Osteoblast (primary cell): ENCODE results near the gene FOXD4L3. TPM values are rescaled to one million over a fixed set of nuclear protein-coding genes. Genes with fewer than 3 reads are reported as not detected.
"Not testable (repeated sequence)": the region's sequence is repeated elsewhere in the genome, so short reads cannot be mapped to it uniquely, and the experiment has no call there.

Source experiments
- DNase-seq: peaks from one replicate; pipeline ENCODE4 v3.0.0; 2011; ENCODE audit warnings: low spot score, mixed read lengths; ENCODE audit not compliant: insufficient read length; ENCODE audit errors: missing footprints
- H2AFZ ChIP-seq: 2 replicates; pipeline ENCODE4 v1.6.0; 2011; ENCODE audit warnings: mild to moderate bottlenecking, low read length
- H3K27ac ChIP-seq: 2 replicates; pipeline ENCODE4 v1.5.1; 2011; ENCODE audit warnings: mild to moderate bottlenecking, low read depth, low read length, moderate library complexity
- H3K27me3 ChIP-seq: 2 replicates; pipeline ENCODE4 v1.6.0; 2012; ENCODE audit warnings: mild to moderate bottlenecking, control low read depth, inconsistent platforms, low read length, moderate library complexity; ENCODE audit not compliant: insufficient read depth
- H3K36me3 ChIP-seq: 2 replicates; pipeline ENCODE4 v1.5.1; 2011; ENCODE audit warnings: mild to moderate bottlenecking, low read length, control low read depth, moderate library complexity; ENCODE audit not compliant: insufficient read depth
- H3K4me1 ChIP-seq: 2 replicates; pipeline ENCODE4 v1.5.1; 2011; ENCODE audit warnings: mild to moderate bottlenecking, low read length, control low read depth, moderate library complexity; ENCODE audit not compliant: insufficient read depth
- H3K4me2 ChIP-seq: 2 replicates; pipeline ENCODE4 v1.6.0; 2011; ENCODE audit warnings: mild to moderate bottlenecking, low read length; ENCODE audit not compliant: insufficient read depth
- H3K4me3 ChIP-seq: fragments of 200-600 bp; sonication (generic); 3 replicates; pipeline ENCODE4 v1.5.1; 2012; ENCODE audit warnings: mild to moderate bottlenecking, low read length, inconsistent platforms; ENCODE audit not compliant: insufficient read depth
- H3K79me2 ChIP-seq: 2 replicates; pipeline ENCODE4 v1.6.0; 2012; ENCODE audit warnings: mild to moderate bottlenecking, low read length, control low read depth, inconsistent platforms; ENCODE audit not compliant: insufficient read depth
- H3K9me3 ChIP-seq: 2 replicates; pipeline ENCODE4 v1.5.1; 2011; ENCODE audit warnings: low read depth, low read length, control low read depth
- H4K20me1 ChIP-seq: 2 replicates; pipeline ENCODE4 v1.6.0; 2012; ENCODE audit warnings: mild to moderate bottlenecking, low read length, control low read depth; ENCODE audit not compliant: insufficient read depth
- total RNA-seq: library from RNA; depleted of rRNA; stranded (reverse); fragments of >200 nt; gene quantifications from 2 replicates; pipeline ENCODE4 v1.2.3, GENCODE V29; 2012

FOXD4L3 gene
- total RNA-seq, 1 donor = not detected

DNA sequence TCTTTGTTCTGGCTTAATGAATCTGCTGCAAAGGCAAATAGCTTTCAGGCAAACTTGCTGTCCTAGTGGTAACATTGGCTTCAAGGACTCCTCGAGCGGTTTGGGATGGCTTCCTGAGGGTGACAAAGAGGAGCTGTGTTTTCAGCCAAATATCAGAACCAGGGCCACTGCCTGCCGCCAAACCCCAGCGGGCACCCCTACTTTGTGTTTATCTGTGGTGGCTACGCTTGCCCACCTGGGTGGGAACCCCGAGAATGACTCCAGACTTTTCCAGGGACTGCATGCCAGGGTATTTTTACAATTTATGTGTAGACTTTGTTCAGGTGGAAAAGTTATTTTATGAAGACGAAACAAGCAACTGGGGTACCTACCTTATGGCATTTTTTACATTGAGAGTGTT, 35.3 kb downstream of the FOXD4L3 start:
- not testable (repeated sequence) for DNase-seq, H3K27ac ChIP-seq, H3K27me3 ChIP-seq, H3K9me3 ChIP-seq, H4K20me1 ChIP-seq, H3K4me3 ChIP-seq, H3K4me1 ChIP-seq, H2AFZ ChIP-seq, H3K36me3 ChIP-seq, H3K79me2 ChIP-seq, H3K4me2 ChIP-seq

DNA sequence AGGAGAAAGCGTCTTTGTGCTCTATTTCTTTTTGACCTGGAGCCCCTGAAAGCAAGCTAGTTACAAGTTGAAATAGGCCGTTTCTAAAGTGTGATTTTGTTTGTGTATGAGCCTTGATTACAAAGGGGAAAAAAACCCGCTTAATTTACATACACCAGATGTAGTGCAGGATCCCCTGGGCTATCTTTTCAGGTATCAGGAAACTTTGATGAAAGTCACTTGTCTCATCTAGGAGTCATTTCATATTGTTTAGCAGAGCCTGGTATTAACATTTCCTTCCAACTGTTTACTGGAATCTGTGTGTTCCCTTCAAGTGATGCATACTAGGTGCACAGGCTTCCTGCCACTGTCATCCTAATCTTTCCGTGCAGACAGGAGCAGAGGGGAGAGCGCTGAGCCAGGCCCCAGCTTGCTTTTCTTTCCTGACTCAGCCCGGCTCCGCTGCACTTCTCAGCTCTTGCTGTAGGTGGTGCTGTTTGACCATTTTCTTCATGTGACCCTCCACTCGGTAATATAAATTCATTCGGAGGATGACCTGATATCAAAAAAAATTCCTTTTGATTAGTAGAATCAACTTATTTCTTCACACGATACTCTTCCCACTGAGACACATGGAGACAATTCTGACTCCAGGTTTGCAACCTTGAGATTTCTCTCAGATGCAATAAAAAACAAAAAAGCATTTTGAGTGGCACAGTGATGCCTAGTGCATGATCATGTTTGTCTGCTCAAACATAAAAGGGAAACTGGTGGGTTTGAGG, 39.8 kb downstream of the FOXD4L3 start:
- not testable (repeated sequence) for H3K4me2 ChIP-seq, DNase-seq, H3K27ac ChIP-seq

DNA sequence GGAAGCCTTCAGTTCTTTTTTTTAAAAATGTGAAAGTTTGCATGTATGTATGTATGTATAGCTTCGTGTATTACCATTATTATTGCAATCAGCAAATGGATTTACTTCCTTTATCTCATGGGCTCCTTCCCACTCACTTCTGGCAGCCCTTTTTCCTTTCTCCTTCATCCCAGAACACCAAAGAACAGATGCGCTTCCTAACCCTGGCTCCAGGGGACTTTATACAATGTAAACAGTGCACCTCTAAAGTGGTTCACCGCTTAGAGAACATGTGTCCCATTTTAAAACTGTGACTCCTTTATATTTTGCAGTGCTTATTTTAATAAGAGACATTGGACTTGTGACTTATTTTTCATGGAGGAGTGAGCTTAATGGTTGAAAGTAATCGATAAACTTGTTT, 40.6 kb downstream of the FOXD4L3 start:
- not testable (repeated sequence) for H2AFZ ChIP-seq, H3K27ac ChIP-seq

More for the DNA sequence above, 39.8 kb downstream of the FOXD4L3 start:
- H3K4me1 ChIP-seq, H3K27me3 ChIP-seq, H3K36me3 ChIP-seq, H3K9me3 ChIP-seq, H3K79me2 ChIP-seq, H3K4me3 ChIP-seq, H2AFZ ChIP-seq, H4K20me1 ChIP-seq: not testable (repeated sequence)

DNA sequence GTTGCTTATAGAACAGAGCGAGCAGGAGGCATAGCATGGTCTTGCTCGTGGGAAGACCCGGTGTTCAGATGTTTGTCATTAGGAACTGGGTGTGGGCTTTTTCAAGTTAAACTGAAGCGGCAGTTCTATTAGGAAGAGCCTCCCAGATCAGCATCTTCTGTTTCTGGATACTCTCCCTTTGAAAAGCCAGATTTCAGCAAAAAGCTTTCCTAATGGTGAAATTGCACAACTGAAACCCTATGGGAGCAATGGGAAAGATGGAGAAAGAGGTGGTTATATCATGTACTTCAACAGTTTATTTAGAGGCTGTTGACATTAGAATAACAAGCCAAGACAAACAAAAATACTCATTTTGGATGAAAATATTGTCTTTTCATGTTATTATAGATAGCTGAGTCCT, 41.3 kb downstream of the FOXD4L3 start:
- not testable (repeated sequence) for H3K27ac ChIP-seq, H3K4me1 ChIP-seq, H2AFZ ChIP-seq, H3K79me2 ChIP-seq, H3K4me3 ChIP-seq, H3K9me3 ChIP-seq, DNase-seq, H4K20me1 ChIP-seq, H3K36me3 ChIP-seq, H3K27me3 ChIP-seq, H3K4me2 ChIP-seq

More for the DNA sequence above, 40.6 kb downstream of the FOXD4L3 start:
- not testable (repeated sequence) for H3K4me2 ChIP-seq, H4K20me1 ChIP-seq, H3K4me1 ChIP-seq, H3K27me3 ChIP-seq, DNase-seq, H3K9me3 ChIP-seq, H3K79me2 ChIP-seq, H3K36me3 ChIP-seq, H3K4me3 ChIP-seq

DNA sequence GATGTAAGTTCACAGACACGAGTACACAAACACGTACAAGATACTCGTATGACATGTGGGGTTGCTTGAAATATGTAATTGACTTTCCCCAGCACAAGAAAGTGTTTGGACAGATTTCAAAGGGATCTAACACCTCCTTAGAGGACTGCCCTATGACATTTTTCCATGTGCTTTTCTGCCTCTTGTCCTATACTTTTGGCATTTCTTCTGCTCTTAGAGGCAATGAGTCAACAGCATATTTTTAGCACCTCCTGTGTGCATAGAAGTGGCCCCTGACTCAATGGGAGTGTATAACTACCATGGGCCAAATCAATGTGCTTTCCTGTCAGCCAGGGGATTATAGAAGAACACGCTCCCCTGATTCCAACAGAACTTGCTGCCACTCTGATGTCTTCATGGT, 49.0 kb downstream of the FOXD4L3 start:
- H3K36me3 ChIP-seq, H3K9me3 ChIP-seq, H3K27ac ChIP-seq, H3K27me3 ChIP-seq, H2AFZ ChIP-seq, H4K20me1 ChIP-seq, H3K79me2 ChIP-seq, H3K4me3 ChIP-seq, DNase-seq, H3K4me1 ChIP-seq, H3K4me2 ChIP-seq: not testable (repeated sequence)

Other genes with a start within 250 kb of the FOXD4L3 start
- 14.4 and 17.0 TPM in 2 replicates for gene ZNG1C, start 60.9 kb upstream of the FOXD4L3 start, total RNA-seq
- 0.36 and 1.2 TPM in 2 replicates for gene PGM5, start 53.7 kb downstream of the FOXD4L3 start, total RNA-seq
- not detected in 2 replicates for gene TMEM252, start 238.0 kb downstream of the FOXD4L3 start, total RNA-seq